ENCODE measurements around the gene CHEK2.
"Not testable (repeated sequence)": the region's sequence is repeated elsewhere in the genome, so short reads cannot be mapped to it uniquely, and the experiment has no call there.

Gene CHEK2

GRCh38 chr22:28742562-28742962 is 942 bp upstream of the CHEK2 start:
- no peak for DNase-seq (ENCODE audit: low read depth, low spot score)

- no peak for DNase-seq (ENCODE audit: low read depth, low spot score)
Measured at GRCh38 chr22:28741200-28741784, 328 bp downstream of the CHEK2 start.

- DNase-seq (ENCODE audit: low read depth, low spot score) = not testable (repeated sequence)
Measured at GRCh38 chr22:28738876-28739275, 2.7 kb downstream of the CHEK2 start.

GRCh38 chr22:28737701-28738100 is 3.9 kb downstream of the CHEK2 start:
- DNase-seq (ENCODE audit: low read depth, low spot score) = no peak

- DNase-seq (ENCODE audit: low read depth, low spot score) = no peak
Measured at GRCh38 chr22:28736301-28737155, 5.1 kb downstream of the CHEK2 start.

- DNase-seq (ENCODE audit: low read depth, low spot score) = no peak
Measured at GRCh38 chr22:28734393-28734792, 7.2 kb downstream of the CHEK2 start.

GRCh38 chr22:28730179-28730578 is 11.4 kb downstream of the CHEK2 start:
- no peak for DNase-seq (ENCODE audit: low read depth, low spot score)

GRCh38 chr22:28728621-28729313 is 12.9 kb downstream of the CHEK2 start:
- DNase-seq (ENCODE audit: low read depth, low spot score) = no peak

- no peak for DNase-seq (ENCODE audit: low read depth, low spot score)
Measured at GRCh38 chr22:28728002-28728401, 13.6 kb downstream of the CHEK2 start.

- no peak for DNase-seq (ENCODE audit: low read depth, low spot score)
Measured at GRCh38 chr22:28718044-28718443, 23.6 kb downstream of the CHEK2 start.

GRCh38 chr22:28716686-28717085 is 24.9 kb downstream of the CHEK2 start:
- no peak for DNase-seq (ENCODE audit: low read depth, low spot score)

- no peak for DNase-seq (ENCODE audit: low read depth, low spot score)
Measured at GRCh38 chr22:28715611-28716010, 26.0 kb downstream of the CHEK2 start.

- no peak for DNase-seq (ENCODE audit: low read depth, low spot score)
Measured at GRCh38 chr22:28714043-28714628, 27.5 kb downstream of the CHEK2 start.

- DNase-seq (ENCODE audit: low read depth, low spot score) = peak; percentile 55
Measured at GRCh38 chr22:28711820-28712777, 29.5 kb downstream of the CHEK2 start.

- DNase-seq (ENCODE audit: low read depth, low spot score) = no peak
Measured at GRCh38 chr22:28711341-28711740, 30.3 kb downstream of the CHEK2 start.

- DNase-seq (ENCODE audit: low read depth, low spot score) = peak; percentile 24
Measured at GRCh38 chr22:28710576-28711191, 30.9 kb downstream of the CHEK2 start.

GRCh38 chr22:28710107-28710506 is 31.5 kb downstream of the CHEK2 start:
- DNase-seq (ENCODE audit: low read depth, low spot score) = no peak

GRCh38 chr22:28706845-28707244 is 34.8 kb downstream of the CHEK2 start:
- DNase-seq (ENCODE audit: low read depth, low spot score) = no peak

- DNase-seq (ENCODE audit: low read depth, low spot score) = no peak
Measured at GRCh38 chr22:28703436-28703835, 38.2 kb downstream of the CHEK2 start.

GRCh38 chr22:28702891-28703290 is 38.7 kb downstream of the CHEK2 start:
- DNase-seq (ENCODE audit: low read depth, low spot score) = no peak
